NT2/D1 (cell line): ENCODE results near the gene AKAP13.

Experiments
- DNase-seq: peaks from one replicate; pipeline ENCODE4 v3.0.0-alpha.2; 2011; ENCODE audit warnings: low read depth, low spot score
- H3K27me3 ChIP-seq: 2 replicates; pipeline ENCODE4 v1.6.0; 2011; ENCODE audit warnings: mild to moderate bottlenecking; ENCODE audit not compliant: insufficient read length, insufficient read depth
- H3K36me3 ChIP-seq: 2 replicates; pipeline ENCODE4 v1.6.1; 2011; ENCODE audit warnings: mild to moderate bottlenecking, low read length, mixed read lengths; ENCODE audit not compliant: insufficient read depth, insufficient read length
- H3K4me1 ChIP-seq: 2 replicates; pipeline ENCODE4 v1.5.1; 2011; ENCODE audit not compliant: insufficient read depth, insufficient read length
- H3K4me3 ChIP-seq: 2 replicates; pipeline ENCODE4 v1.5.1; 2011; ENCODE audit warnings: low read depth; ENCODE audit not compliant: insufficient read length
- H3K9ac ChIP-seq: 2 replicates; pipeline ENCODE4 v1.6.0; 2011; ENCODE audit warnings: low read depth; ENCODE audit not compliant: insufficient read length
- H3K9me3 ChIP-seq: 2 replicates; pipeline ENCODE4 v1.5.1; 2011; ENCODE audit warnings: mild to moderate bottlenecking, low read length; ENCODE audit not compliant: insufficient read depth
- SUZ12 ChIP-seq: IDR thresholded peaks from 2 replicates; pipeline ENCODE4 v1.6.1; 2011; ENCODE audit not compliant: insufficient read length, insufficient read depth; ENCODE audit errors: extremely low read depth
- YY1 ChIP-seq: IDR thresholded peaks from 2 replicates; pipeline ENCODE4 v1.6.1; 2011; ENCODE audit not compliant: insufficient read length, insufficient read depth
- ZNF274 ChIP-seq: IDR thresholded peaks from 2 replicates; pipeline ENCODE4 v1.6.1; 2011; ENCODE audit warnings: mild to moderate bottlenecking, low read depth, low read length

AKAP13 gene

DNA sequence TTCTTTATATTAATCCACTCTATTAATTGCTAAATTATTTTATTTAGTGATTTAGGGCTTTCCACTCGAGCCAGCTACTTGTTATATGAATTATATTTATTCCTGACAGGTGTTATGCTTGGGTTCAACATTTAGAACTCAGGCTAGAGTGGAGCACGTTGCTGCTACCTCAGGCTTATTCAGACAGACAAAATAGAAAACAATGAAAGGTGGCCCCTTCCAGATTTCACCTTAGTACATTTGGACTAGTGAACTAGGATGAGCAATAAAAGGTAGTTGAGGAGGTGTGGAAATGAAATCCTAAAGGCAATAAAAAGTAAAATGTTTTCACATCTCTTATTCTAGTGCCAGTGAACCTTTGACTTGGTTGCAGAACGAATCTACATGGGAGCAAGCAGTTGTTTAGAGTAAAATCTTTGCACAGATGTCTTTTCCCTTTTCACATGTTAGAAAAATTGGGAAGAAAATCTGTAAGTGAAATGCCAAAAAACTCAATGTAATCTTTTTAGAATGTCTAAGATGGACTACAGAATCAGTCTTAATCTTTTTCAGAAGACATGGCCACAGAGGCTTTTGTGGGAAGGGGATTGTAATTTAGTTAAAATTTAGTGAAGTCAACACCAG is 63.8 kb downstream of the AKAP13 start:
- no peaks in the 10 kb centered on the region for H3K36me3 ChIP-seq
- H3K27me3 ChIP-seq = no peaks in the 10 kb centered on the region
- no peak for DNase-seq
- H3K4me1 ChIP-seq = no peaks in the 10 kb centered on the region
- H3K9ac ChIP-seq = peak overlapping the region; percentile 5
- no peak for TF ChIP-seq SUZ12
- TF ChIP-seq YY1 = no peak
- no peak for TF ChIP-seq ZNF274
- no peak overlapping the region for H3K4me3 ChIP-seq
- H3K9me3 ChIP-seq = no peaks in the 10 kb centered on the region

DNA sequence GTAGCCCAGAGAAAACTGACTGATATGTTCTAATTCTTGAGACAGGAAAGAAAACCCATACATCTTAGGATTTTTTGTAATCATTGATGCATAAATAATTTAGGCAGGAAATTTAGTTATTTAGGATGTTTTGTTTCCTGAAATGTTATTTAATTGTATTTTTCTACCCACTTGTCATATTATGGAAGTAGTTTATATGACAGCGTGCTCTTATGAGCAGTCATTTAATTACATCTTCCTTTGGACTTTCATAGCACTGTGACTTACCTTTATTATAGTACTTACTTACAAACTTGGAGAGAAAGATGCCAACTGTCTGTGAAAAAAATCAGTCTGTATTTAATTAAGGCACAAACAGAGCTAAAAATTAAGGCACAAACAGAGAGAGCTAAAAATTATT is 65.0 kb downstream of the AKAP13 start:
- Histone ChIP-seq H3K27me3 (no peaks in the 10 kb centered on the region), H3K9ac (no peak overlapping the region)

DNA sequence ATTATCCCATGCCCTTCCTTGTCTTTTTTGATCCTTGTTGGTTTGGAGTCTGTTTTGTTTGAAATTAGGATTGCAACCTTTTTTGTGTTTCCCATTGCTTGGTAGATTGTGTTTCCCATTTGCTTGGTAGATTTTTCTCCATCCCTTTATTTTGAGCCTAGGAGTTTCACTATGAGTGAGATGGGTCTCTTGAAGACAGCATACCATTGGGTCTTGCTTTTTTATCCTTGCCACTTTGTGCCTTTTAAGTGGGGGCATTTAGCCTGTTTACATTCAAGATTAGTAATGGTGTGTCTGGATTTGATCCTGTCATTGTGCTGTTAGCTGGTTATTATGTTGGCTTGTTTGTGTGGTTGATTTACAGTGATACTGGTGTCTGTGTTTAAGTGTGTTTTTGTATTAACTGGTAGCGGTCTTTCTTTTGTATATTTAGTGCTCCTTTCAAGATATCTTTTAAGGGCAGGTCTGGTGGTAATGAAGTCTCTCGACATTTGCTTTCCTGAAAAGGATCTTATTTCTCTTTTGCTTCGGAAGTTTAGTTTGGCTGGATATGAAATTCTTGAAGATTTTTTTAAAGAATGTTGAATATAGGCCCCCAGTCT is 70.8 kb downstream of the AKAP13 start:
- Histone ChIP-seq H3K27me3 (no peaks in the 10 kb centered on the region), H3K9me3 (peaks cover 25% of the 10 kb centered on the region), H3K36me3 (no peaks in the 10 kb centered on the region), H3K4me3 (no peak overlapping the region), H3K9ac (no peak overlapping the region), H3K4me1 (no peaks in the 10 kb centered on the region)
- no peak for TF ChIP-seq YY1
- no peak for TF ChIP-seq SUZ12
- DNase-seq = no peak

More for the DNA sequence above, 65.0 kb downstream of the AKAP13 start:
- H3K4me3 ChIP-seq = no peak overlapping the region
- H3K36me3 ChIP-seq = no peaks in the 10 kb centered on the region
- H3K9me3 ChIP-seq = peaks cover 11% of the 10 kb centered on the region
- no peaks in the 10 kb centered on the region for H3K4me1 ChIP-seq
- no peak for TF ChIP-seq YY1
- no peak for TF ChIP-seq SUZ12
- no peak for TF ChIP-seq ZNF274
- no peak for DNase-seq

DNA sequence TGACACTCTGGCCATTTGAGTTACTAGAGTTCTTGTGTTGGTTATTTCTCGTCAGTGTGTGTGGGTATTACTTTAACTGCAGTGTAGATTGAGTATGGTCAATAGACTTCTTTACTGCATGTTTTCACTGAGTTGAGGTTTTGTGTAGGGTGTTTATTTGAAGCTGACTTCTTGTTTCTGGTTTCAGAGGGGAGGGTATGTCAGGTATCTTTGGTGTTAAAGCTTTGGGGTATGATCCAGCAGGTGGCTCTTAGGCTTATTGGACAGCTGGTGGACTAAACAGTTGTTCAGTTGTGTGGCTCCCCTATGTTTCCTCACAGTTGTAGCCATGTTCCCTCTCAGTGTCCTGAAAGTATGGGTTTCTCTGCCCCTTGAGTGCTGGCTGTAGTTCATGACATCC is 72.0 kb downstream of the AKAP13 start:
- Histone ChIP-seq H3K9ac (no peak overlapping the region), H3K9me3 (peaks cover 25% of the 10 kb centered on the region), H3K27me3 (no peaks in the 10 kb centered on the region), H3K36me3 (no peaks in the 10 kb centered on the region), H3K4me1 (no peaks in the 10 kb centered on the region), H3K4me3 (no peak overlapping the region)
- TF ChIP-seq YY1 = no peak
- TF ChIP-seq ZNF274 = no peak
- TF ChIP-seq SUZ12 = no peak
- no peak for DNase-seq

DNA sequence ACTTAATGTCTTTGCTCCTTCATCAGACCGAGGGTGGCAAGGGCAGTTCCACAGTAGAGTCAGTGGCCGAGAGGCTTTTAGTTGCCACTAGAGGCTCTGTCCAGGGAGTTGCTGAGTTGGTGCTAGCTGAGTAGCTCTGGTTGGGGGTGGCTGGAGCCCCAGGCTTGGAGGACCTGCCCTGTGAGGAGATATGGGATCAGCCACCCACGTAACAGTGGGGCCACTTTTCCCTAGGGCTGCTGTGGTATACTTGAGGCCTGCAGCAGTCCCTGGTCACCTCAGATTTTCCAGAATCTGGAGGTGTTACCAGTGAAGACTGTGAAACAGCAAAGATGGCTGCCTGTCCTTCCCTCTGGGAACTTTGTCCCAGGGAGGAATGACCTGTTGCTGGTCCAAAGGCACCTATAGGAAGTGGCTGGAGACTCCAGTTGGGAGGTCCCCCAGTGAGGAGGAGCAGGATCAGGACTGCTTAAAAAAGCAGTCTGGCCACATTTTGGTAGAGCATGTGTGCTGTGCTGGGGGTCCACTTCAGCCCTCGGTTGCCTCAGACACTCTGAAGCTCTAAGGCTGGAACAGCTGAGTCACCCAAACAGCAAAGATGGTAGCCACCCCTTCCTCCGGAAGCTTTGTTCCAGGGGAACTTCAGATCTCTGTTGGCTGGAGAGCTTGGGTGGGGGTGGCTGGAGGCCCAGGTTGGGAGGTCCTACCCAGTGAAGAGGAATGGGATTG is 72.9 kb downstream of the AKAP13 start:
- no peak for DNase-seq

DNA sequence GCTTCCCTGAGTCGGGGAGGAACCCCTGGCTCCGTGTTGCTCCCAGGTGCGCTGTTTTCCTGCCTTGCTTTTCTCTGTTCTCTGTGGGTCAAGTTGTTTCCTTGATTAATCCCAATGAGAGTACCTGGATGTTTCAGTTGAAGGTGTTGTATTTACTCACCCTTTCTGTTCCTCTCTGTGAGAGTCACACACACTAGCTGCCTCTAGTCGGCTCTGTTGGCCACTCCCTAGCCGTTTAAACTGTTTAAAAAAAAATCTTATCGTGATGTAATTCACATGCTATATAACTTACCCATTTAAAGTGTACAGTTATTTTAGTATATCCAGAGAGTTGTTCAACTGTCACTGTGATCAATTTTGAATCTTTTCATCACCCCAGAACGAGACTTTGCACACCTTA is 74.0 kb downstream of the AKAP13 start:
- Histone ChIP-seq H3K9ac (no peak overlapping the region), H3K36me3 (no peaks in the 10 kb centered on the region), H3K27me3 (no peaks in the 10 kb centered on the region), H3K9me3 (peaks cover 24% of the 10 kb centered on the region), H3K4me3 (no peak overlapping the region), H3K4me1 (no peaks in the 10 kb centered on the region)
- TF ChIP-seq YY1 (no peak), ZNF274 (no peak), SUZ12 (no peak)
- no peak for DNase-seq

More for the DNA sequence above, 72.9 kb downstream of the AKAP13 start:
- Histone ChIP-seq H3K9ac (no peak overlapping the region), H3K27me3 (no peaks in the 10 kb centered on the region), H3K4me3 (no peak overlapping the region), H3K4me1 (no peaks in the 10 kb centered on the region), H3K36me3 (no peaks in the 10 kb centered on the region), H3K9me3 (peaks cover 25% of the 10 kb centered on the region)
- no peak for TF ChIP-seq SUZ12
- TF ChIP-seq ZNF274 = no peak
- no peak for TF ChIP-seq YY1

DNA sequence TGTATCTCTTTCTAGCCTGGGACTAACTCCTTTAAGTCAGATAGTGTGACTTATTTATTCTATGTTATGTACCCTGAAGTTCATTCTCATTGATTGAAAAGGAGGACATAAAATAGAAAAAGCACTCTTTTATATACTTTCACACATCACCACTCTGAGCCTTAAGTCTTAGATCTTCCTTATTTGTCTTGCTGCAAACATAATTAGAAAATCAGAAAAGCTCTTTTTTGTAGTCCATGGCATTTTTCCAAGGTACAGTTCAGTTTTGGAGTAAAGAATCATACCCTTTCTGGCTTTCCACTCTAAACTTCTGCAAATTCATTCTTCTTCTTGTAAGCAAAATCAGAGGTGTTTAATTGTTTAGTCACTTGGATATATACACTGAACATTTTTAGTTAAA is 75.5 kb downstream of the AKAP13 start:
- no peak for DNase-seq
- Histone ChIP-seq H3K27me3 (no peaks in the 10 kb centered on the region), H3K36me3 (no peaks in the 10 kb centered on the region), H3K9ac (no peak overlapping the region), H3K4me3 (no peak overlapping the region), H3K9me3 (peaks cover 9% of the 10 kb centered on the region; the same call in 1 of the 2 replicates), H3K4me1 (no peaks in the 10 kb centered on the region)
- TF ChIP-seq SUZ12 (no peak), YY1 (no peak), ZNF274 (no peak)
